ENCODE data around the gene KRIT1. TPM values are rescaled to one million over a fixed set of nuclear protein-coding genes. Genes with fewer than 3 reads are reported as not detected.

The KRIT1 gene
- 66.6 and 71.3 TPM in 2 replicates for total RNA-seq (2014; rRNA removed)
- polyA plus RNA-seq (2012) = 11.0 TPM

DNA sequence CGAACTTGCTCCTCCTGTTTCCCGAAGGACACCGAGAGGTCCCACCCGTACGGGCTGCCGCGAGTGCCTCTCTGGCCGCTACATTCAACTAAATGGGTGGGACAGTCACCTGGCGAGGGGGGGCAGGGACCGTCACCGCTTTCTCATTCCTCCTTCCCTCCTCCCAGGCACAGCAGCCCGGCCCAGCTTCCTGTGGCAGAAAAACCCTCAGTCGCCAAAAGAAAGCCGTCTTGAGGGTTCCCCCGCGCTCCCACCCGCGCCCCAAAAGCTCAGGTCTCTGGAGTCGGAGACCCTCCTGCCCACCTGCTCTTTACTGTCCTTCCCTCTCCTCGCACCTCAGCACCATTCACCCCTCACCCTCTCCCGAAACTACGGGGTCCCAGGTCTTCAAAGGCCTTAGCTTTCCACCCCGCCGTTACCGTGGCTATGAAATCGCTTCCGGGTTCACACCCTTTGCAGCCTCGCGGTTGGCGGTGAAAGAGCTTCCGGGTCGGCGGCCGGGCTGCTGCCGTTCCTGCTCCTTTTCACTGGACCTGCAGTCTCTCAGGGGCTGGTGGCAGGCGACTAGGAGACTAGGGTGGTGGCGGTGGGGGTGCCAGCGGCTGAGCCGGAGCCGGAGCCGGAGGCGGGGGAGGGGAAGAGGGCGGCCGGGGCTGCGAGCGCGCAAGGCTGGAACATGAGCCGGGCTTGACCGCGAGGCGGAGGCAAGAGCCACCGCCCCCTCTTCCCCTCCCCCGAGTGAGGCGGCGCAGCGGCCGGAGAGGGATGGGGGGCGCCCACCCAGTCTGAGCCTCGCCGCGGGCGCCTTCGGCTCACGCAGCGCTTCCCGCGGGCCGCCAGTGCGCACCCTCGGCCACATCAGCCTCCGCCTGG lies at the start of gene KRIT1, which contains the start of gene ANKIB1:
Gene KRIT1 (minus strand): TSS at position 428 of the 873 bp plus-strand sequence. CDS start 3,779 bp downstream, outside the sequence.
Gene ANKIB1 (plus strand): TSS at position 488 of the 873 bp plus-strand sequence. CDS start 49,005 bp downstream, outside the sequence.
- peak; percentile 82 for DNase-seq (ENCODE audit: low read depth)

DNA sequence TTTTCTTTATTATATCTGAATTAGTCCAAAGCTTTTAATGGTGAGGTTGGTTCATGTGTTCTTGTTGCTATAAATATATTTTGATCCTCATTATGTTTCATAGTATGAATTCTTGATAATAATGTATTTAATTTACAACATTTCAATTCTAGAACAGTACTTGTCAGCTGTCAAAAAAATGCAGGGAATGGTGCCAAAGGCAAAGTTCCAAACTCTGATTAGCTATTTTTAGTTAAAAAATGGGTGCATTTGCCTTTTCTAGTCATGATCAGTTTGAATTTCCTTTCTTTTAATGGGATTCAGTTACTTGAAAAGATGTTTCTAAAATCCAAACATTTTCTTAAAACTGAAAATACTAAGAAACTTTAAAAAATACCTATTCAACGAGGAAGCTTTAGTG lies 49.7 kb upstream of the KRIT1 start:
- peak; percentile 37 for DNase-seq (ENCODE audit: low read depth)

DNA sequence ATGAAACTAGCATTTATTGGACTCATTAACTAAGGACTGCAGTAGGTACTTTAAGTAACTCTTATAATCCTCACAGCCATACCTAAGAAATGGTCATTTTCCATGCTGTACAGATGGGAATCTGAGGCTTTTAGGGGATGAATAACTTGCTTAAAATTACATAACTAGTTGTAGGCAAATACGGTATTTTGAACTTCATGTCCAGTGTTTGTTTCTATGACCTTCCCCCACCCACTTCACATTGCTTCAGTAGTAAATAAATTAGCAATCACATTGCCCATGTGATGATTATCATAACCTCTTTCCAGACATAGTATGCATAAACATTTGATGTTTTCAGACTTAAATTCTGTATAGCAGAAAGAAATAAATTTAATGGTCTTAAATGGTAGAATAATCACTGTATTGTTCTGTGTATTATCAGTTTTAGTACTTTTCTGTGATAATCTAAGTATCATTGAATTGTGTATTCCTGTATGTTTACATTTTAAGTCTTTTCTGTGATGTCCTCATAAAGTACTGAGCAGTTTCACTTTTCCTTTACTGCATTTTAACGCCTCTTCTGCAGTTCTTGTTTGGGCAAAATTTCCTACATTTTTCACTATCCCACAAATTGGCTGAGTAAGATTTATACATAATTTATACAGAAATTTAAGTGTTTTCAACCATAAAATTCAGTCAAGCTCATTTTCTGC lies 48.3 kb upstream of the KRIT1 start:
- DNase-seq (ENCODE audit: low read depth) = no peak

DNA sequence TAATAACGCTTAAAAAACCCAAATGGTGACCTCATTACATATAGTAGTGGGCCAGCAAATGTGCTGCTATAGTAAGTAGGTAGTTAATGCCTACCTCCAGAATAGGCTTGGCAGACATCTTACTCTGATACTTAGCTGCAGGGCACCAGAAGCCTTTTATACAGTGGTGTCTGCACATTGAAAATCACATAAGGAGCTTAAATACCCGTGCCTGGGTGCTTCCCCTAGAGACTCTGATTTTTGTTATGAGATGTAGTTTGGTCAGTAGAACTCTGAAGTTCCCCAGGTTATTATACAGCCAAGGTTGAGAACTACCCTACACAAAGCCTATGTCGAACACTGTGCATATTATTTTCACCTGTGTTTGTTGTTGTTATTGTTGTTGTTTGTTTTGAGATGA lies 47.3 kb upstream of the KRIT1 start:
- no peak for DNase-seq (ENCODE audit: low read depth)

DNA sequence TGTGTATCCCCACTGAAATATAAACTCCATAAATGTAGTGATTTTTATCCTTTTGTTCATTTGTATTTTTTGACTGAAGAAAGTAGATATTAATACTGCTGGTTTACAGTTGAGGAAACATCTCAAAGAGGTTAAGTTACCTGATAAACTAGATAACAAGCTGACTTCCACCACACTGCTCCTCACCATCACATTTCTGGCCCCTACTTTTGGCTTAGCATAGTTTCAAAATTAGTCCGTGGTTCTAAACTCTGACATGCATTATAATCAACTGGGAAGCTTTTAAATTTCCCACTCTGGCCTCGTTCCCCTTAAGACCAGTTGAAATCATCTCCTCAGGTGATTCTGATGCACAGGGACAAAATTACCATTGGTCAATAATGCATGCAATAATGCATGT lies 43.6 kb upstream of the KRIT1 start:
- no peak for DNase-seq (ENCODE audit: low read depth)

DNA sequence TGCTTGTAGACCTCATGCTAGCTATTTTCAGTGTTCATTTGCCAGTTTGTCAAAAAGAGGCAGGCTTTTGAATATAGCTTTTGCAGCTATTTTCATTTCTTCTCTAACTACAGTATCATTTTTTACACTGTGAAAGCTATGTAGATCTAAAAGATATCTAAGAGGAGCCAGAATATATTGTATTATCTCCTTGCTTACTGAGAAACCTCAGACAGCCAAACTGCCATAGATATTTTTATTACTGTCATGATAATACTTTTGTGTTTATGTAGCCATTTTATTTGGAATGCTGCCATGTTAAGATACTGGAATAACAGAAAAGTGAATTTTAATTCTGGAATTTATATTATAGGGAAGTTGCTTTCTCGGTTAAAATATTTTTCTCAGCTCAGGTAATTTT lies 37.2 kb upstream of the KRIT1 start:
- DNase-seq (ENCODE audit: low read depth) = no peak

DNA sequence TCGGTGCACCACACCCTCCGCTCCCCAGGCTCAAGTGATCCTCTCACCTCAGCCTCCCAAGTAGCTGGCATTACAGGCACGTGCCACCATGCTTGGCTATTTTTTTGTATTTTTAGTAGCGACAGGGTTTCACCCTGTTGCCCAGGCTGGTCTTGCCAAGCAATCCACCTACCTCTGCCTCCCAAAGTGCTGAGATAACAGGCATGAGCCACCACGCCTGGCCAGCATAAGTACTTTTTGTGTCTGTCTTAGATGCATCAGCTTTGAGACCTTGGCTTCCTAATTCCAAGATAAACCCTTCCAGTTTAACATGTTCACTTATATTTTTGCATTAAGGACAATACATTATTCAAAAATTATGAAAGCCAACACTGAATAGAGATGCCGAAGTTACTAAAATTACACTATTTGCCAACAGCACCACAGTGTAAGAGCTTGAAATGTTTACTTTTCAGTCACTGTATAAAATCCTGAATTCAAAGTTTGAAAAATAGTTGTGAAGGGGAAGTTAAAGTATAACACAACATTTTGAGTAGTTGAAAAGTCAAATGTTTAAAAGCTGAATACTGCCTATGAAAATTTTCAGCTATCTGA lies 36.6 kb upstream of the KRIT1 start:
- no peak for DNase-seq (ENCODE audit: low read depth)

DNA sequence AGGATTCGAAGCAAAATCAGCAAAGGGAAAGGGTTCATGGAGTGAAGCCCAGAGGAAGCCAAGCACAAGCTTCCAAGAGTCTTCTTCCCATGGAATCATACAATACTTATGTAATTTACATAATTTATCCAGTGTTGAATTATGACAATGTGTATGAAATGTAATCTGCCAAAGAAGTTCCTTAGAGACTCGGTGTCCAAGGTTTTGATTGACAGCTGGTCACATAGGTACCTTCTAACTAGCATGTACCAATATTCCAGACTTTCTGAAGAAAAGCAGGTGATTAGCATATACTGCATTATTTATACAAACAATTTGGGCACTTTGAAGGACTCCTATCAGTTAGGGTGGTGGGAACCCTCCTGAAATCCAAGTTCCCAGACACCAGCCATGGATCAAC lies 35.3 kb upstream of the KRIT1 start:
- DNase-seq (ENCODE audit: low read depth) = no peak

DNA sequence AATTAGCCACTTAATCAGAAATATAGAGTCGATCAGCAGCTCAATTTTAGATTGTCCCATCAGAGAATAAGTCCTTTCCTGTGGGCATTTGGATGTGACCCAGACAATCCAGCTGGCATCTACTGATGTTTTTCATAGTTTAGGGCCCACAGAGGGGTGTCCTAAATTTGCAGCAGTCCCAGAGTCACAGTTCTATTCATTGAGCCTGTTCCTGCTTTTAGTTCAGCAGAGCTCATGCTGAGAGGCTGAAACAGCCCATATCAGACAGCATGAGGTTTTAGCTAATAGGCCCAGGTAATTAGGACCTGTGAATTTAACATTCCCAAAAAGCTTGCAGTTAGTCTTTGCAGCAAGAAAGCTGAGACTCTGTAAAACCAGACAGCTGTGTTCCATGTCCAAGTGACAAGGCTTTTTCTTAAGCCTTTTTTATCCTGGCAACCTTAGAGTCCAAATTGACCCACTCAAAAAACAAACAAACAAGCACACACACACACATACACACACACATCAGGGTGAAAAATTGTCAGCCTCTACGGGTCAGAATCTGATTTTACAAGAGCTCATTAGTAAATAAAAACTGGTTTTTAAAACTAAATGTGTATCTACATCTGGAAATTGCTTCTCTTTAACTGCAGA lies 33.8 kb upstream of the KRIT1 start:
- peak; percentile 61 for DNase-seq (ENCODE audit: low read depth)

DNA sequence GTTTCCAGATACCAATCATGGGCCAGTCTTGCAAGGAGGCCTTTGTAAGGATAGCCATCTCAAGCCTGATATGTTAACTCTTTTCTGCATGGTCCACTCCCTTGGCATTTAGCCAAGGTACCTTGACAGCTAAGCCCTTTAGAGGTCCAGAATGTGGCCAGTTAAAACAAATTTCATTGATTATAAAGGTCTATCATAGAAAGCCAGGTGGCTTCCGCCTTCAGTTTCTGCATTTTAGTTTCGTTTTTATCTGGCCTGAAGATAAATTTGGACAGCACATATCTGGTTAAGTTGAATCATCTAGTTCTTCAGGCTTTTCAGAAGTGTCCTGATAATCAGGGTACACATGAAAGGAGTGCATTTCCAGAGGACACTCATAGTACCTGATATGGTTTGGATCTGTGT lies 30.7 kb upstream of the KRIT1 start:
- no peak for DNase-seq (ENCODE audit: low read depth)

DNA sequence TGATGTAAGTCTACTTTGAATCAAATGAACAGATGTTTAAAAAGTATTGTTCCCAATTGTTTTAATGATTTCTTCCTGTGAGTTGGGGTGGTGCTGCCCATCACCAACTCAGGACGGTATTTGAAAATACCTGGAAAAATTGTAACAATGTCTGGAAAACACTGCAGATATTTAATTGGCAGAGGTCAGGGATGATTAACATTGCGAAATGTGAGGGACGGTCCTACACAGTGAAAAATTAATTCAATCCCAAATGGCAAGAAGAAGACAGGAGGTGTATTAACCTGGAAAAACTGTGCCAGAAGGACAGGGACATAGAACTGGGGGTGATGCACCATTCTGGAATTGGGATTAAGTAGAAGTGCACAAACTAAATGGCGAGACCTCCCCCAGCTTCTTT lies 29.6 kb upstream of the KRIT1 start:
- no peak for DNase-seq (ENCODE audit: low read depth)

DNA sequence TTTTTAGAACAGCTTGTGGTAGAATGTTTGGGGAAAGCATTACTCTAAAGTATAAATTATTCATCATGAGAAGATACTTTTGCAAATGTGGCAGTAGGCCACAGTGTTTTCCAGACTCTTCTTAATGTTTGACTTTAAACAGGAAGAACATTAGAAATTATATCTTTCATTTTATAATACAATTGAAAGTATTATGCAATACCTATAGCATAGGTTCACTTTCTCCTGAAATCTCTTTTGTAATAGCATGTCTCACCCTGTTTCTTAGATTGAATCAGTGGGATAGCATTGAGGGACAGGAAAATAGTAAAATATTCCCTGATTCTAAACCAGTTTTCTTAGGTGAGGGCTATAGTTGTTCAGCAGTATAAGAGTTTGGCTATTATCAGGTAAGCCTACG lies 23.2 kb upstream of the KRIT1 start:
- DNase-seq (ENCODE audit: low read depth) = no peak

DNA sequence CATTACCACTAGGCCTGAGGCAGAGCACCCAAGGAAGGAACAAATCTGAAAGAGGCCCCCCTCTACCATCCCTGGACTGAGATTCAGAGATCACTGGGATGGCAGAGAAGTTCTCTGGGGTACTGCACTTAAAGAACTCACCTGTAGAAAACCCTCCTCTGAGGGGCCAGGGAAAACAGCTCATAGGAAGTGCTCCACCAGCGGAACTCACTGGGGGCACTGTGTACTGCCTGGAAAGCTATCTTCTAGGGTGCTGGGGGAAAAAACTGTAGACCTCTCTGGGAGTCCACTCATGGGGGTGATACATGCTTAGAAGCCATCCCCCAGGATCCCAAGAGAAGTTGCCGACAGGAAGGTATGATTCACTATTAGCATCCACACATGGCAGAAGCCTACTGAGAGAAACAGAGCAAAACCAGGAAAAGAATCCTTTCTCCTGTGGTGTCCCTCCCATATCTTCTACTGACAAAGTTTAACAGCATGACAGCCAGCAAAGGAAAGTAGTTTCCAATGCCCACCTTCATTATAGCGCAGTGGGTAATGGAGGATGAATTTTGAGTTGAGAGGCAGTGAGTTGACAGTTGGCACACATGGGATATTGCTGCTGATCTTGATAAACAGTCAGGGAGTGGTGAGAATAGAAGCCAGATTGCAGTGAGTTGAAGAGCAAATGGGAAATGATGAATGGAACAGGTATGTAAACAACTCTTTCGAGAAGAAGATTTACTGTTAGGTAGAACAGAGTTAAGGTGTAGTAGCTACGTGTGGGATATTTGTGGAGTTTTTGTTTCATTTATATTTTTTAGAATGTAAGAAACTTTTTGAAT lies 20.9 kb upstream of the KRIT1 start:
- DNase-seq (ENCODE audit: low read depth) = no peak

DNA sequence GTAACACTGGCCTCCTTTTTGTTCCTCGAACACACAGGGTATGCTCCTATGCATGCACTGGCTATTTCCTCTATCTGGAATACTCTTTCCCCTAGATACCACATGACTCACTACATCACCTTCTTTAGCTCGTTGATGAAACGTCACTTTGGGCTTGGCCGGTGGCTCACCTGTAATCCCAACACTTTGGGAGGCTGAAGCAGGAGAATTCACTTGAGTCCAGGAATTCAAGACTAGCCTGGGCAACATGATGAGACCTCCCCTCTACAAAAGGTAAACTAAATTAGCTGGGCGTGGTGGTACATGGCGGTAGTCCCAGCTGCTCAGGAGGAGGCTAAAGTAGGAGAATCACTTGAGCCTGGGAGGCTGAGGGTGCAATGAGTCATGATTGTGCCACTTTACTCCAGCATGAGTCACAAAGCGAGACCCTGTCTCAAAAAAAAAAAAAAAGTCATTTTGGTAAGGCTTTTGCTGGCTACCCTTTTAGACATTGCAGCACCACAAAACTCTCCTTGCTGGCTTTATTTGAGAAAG lies 14.6 kb upstream of the KRIT1 start:
- peak; percentile 27 for DNase-seq (ENCODE audit: low read depth)

DNA sequence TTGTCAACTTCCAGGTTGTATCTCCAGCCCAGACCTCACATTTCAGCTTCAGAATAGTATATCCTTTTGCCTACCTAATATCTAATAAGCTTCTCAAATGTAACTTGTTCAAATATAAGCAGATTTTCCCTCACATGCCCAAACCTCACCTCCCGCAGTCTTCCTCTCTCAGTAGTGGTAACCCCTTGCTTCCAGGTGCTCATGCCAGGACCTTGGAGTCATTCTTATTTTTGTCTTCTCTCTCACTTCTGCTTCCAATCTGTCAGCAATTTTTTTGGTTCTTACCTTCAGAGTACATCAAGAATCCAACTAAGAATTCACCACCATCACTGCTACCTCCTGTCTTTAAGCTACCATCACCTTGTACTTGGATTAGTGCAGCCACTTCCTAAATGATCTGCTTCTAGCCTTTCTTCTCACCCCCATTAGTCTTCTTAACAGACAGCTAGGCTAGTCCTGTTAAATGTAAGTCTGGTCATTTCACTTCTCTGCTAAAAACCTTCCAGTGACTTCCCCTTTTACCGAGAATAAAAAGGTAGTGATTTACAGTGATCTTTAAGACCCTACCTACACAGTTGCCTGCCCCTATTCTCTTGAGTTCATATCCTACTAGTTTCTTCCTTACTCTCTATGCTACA lies 14.0 kb upstream of the KRIT1 start:
- DNase-seq (ENCODE audit: low read depth) = no peak

DNA sequence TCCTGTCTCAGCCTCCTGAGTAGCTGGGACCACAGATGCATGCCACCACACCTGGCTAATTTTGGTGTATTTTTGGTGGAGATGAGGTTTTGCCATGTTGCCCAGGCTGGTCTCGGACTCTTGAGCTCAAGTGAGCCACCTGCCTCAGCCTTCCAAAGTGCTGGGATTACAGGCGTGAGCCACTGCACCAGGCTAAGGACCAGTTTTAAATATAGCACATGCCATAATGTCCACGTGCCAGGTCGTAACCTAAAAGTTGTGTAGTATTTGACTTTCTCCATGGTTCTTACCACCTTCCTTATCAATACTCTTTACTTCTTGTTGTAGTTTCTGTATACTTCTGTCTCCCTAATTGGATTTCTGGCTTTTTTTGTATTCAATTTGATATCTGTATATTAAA lies 13.3 kb upstream of the KRIT1 start:
- no peak for DNase-seq (ENCODE audit: low read depth)

DNA sequence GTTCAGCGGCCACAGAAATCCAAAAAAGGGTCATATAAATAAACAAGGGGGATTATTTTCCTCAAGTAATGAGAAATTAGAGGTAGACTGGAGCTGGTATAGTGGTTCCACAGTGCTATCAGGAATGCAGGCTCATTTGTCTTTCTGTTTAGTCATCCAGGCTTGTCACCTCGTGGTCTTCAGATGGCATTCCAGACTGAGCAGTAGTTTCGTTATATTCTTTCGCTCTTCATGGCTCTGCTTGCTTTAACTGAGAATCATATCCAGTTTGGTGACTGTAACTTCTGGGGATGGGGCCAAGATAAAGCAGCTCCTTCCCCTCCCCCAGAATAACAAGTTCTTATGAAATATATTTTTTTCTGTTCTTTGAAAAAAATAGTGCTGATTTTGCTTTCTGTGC lies 9.6 kb upstream of the KRIT1 start:
- DNase-seq (ENCODE audit: low read depth) = peak; percentile 84

DNA sequence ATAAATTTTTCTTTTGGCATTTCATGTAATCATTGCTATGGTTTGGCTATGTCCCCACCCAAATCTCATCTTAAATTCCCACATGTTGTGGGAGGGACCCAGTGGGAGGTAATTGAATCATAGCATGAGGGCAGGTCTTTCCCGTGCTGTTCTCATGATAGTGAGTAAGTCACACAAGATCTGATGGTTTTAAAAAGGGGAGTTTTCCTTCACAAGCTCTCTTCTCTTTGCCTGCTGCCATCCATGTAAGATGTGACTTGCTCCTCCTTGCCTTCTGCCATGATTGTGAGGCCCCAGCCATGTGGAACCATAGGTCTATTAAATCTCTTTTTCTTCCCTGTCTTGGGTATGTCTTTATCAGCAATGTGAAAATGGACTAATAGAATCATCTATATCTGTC lies 9.1 kb upstream of the KRIT1 start:
- DNase-seq (ENCODE audit: low read depth) = peak; percentile 44

DNA sequence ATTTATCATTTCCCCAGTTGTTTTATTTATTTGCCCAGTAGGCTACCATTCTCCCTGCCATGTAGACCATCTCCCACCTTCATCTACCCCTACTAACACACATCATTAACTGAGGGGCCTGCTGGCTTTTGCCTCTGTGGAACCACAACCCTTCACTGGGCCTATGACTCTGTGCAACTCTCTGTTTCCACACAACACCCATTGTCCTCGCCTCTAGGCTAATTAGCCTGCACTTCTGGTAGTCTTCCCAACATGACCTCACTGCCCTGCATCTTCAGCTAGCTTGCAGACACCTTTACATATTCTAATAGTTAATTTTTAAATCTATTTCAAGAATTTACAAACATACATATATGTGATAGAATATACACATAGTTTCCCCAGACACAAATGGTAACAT lies 7.5 kb upstream of the KRIT1 start:
- no peak for DNase-seq (ENCODE audit: low read depth)

DNA sequence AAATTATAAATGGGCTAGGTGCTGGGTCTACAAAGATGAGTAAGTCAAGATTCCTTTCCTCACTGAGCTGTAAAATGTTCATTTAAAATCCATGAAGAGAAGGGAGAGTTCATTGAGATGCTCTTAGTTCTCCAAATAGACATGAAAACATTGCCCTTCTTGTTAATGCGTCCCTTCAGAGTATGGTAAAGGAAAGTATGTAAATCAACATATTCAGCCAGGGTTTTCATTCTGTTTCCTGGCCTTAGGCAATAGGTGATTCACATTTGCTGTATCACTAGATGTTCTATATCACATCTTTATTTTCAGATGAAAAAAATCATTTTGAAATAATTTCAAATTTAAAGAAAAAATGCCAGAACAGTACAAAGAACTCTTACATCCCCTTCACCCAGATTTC lies 5.5 kb upstream of the KRIT1 start:
- DNase-seq (ENCODE audit: low read depth) = no peak

Data from LHCN-M2 (cell line).